OCI-LY3 (cell line): ENCODE measurements around the gene DLD.

Experiments
- CTCF ChIP-seq: fragments of 200-600, 300-600 bp; sonication (generic); IDR thresholded peaks from 2 replicates; pipeline ENCODE4 v1.5.1; 2014; ENCODE audit warnings: antibody characterized with exemption, low read length, low read depth
- EZH2phosphoT487 ChIP-seq: fragments of 200-600 bp; shearing (Covaris generic); IDR thresholded peaks from 2 replicates; pipeline ENCODE4 v1.6.1; 2018; ENCODE audit warnings: antibody characterized with exemption, mixed run types, low read depth

GRCh38 chr7:107968449-107968848 lies 77.5 kb downstream of the DLD start:
- no peak for TF ChIP-seq CTCF
- no peak for TF ChIP-seq EZH2phosphoT487
